HG02642 (cell line): ENCODE results near the gene DPAGT1.
"Not testable (repeated sequence)": the region's sequence is repeated elsewhere in the genome, so short reads cannot be mapped to it uniquely, and the experiment has no call there.

ENCODE experiments used
- ATAC-seq: cut with Tn5 transposase; IDR thresholded peaks from one replicate; pipeline ENCODE4 v1.9.1; 2021; ENCODE audit warnings: mild to moderate bottlenecking; ENCODE audit not compliant: unreplicated experiment, poor library complexity

Gene DPAGT1

GRCh38 chr11:119116601-119117000 lies 14.9 kb upstream of the DPAGT1 start:
- ATAC-seq: no peak

GRCh38 chr11:119116235-119116594 lies 14.6 kb upstream of the DPAGT1 start:
- no peak for ATAC-seq

GRCh38 chr11:119115484-119116234 lies 14.0 kb upstream of the DPAGT1 start:
- no peak for ATAC-seq

GRCh38 chr11:119114351-119114750 lies 12.7 kb upstream of the DPAGT1 start:
- no peak for ATAC-seq

- no peak for ATAC-seq
These were observed 12.1 kb upstream of the DPAGT1 start for GRCh38 chr11:119113716-119114115.

- ATAC-seq: no peak
These were observed 10.8 kb upstream of the DPAGT1 start for GRCh38 chr11:119112314-119113020.

GRCh38 chr11:119111361-119111925 lies 9.8 kb upstream of the DPAGT1 start:
- no peak for ATAC-seq

GRCh38 chr11:119110439-119110838 lies 8.8 kb upstream of the DPAGT1 start:
- ATAC-seq: no peak

- no peak for ATAC-seq
These were observed 8.2 kb upstream of the DPAGT1 start for GRCh38 chr11:119109843-119110242.

GRCh38 chr11:119108857-119109221 lies 7.2 kb upstream of the DPAGT1 start:
- no peak for ATAC-seq

GRCh38 chr11:119108146-119108856 lies 6.6 kb upstream of the DPAGT1 start:
- no peak for ATAC-seq

- ATAC-seq: peak; percentile 32
These were observed 6.0 kb upstream of the DPAGT1 start for GRCh38 chr11:119107538-119108145.

GRCh38 chr11:119106564-119107537 lies 5.2 kb upstream of the DPAGT1 start, which contains the start of gene C2CD2L:
Gene C2CD2L (plus strand): TSS chr11:119107344. CDS start chr11:119107742, 398 bp downstream.
- ATAC-seq: peak; percentile 77

GRCh38 chr11:119103793-119104192 lies 2.1 kb upstream of the DPAGT1 start:
- ATAC-seq: no peak

- not testable (repeated sequence) for ATAC-seq
These were observed 1.6 kb upstream of the DPAGT1 start for GRCh38 chr11:119103161-119103664.

GRCh38 chr11:119100994-119101758 lies 477 bp downstream of the DPAGT1 start:
- peak; percentile 16 for ATAC-seq

- no peak for ATAC-seq
These were observed 1.2 kb downstream of the DPAGT1 start for GRCh38 chr11:119100246-119100970.

GRCh38 chr11:119099711-119100110 lies 1.9 kb downstream of the DPAGT1 start:
- ATAC-seq: no peak
